K562 (cell line): ENCODE measurements around the gene ZFAND2A. TPM values are rescaled to one million over a fixed set of nuclear protein-coding genes. Genes with fewer than 3 reads are reported as not detected.
A peak's percentile ranks its signal among the peaks of the same experiment; 100 is the strongest.

Source experiments
- ATAC-seq: fragments of 200-7000 bp; cut with Tn5 transposase; 3 replicates; pipeline ENCODE4 v1.9.1; 2020; ENCODE audit warnings: moderate library complexity
- BruUV-seq: library from RNA; stranded (reverse); fragments of 400-500 nt; replicated peaks from 2 replicates; lab custom pipeline; 2021; lab: Mats Ljungman, UMichigan
- CTCF ChIA-PET: fragments of 300-600 bp; formaldehyde crosslinking; extraction: SDS; loops from one replicate; lab custom pipeline; 2021; ENCODE audit warnings: low intra/inter-chr PET ratio; lab: Yijun Ruan, JAX
- POLR2A ChIA-PET: fragments of 300-600, 350-650 bp; sonication (Branson Sonifier 250); formaldehyde crosslinking; extraction: SDS; loops from one replicate; lab custom pipeline; 2021; ENCODE audit warnings: antibody characterized with exemption, inconsistent platforms; lab: Yijun Ruan, JAX
- DNase-seq, 4 experiments: peaks; one replicate each; pipeline versions ENCODE4 v3.0.0 to v3.0.0-alpha.2; 2011 to 2018; ENCODE audit warnings: low spot score in 3 of 4, mixed read lengths in 3 of 4; ENCODE audit errors: extremely low read depth in 1 of 4
- FAIRE-seq: peaks from 2 replicates; lab custom pipeline; 2011; peaks lifted over from hg19 to GRCh38; lab: Jason Lieb, UNC
- H2AFZ ChIP-seq: 2 replicates; pipeline ENCODE4 v1.6.0; 2011; ENCODE audit warnings: low read depth, low read length, control low read depth, inconsistent platforms
- H3K27ac ChIP-seq: fragments of 200-600 bp; 3 replicates; pipeline ENCODE4 v1.8.0; 2011; ENCODE audit warnings: low read depth, mild to moderate bottlenecking, control low read depth, inconsistent platforms, low read length, moderate library complexity, mixed read lengths; ENCODE audit errors: extremely low read depth
- H3K27me3 ChIP-seq, 2 experiments: fragments of 300-600 bp in 1 of 2; 2 replicates in 1 of 2; 3 replicates in 1 of 2; pipeline versions ENCODE4 v1.6.0 to v1.8.0; 2011; ENCODE audit warnings: inconsistent platforms in 2 of 2, low read length in 2 of 2, mild to moderate bottlenecking in 1 of 2, mixed read lengths in 1 of 2, moderate library complexity in 1 of 2; ENCODE audit not compliant: control insufficient read depth in 2 of 2, insufficient read depth in 2 of 2
- H3K36me3 ChIP-seq: fragments of 300-600 bp; 3 replicates; pipeline ENCODE4 v1.8.0; 2011; ENCODE audit warnings: mild to moderate bottlenecking, low read length, inconsistent platforms; ENCODE audit not compliant: control insufficient read depth, insufficient read depth
- H3K4me1 ChIP-seq, 2 experiments: fragments of 200-600 bp in 1 of 2; replicated peaks in 1 of 2; 2 replicates in 1 of 2; 3 replicates in 1 of 2; pipeline versions ENCODE4 v1.5.1 to v1.8.0; 2011; ENCODE audit warnings: inconsistent platforms in 2 of 2, low read length in 2 of 2, mild to moderate bottlenecking in 1 of 2, mixed read lengths in 1 of 2, moderate library complexity in 1 of 2; ENCODE audit not compliant: control insufficient read depth in 2 of 2, insufficient read depth in 2 of 2
- H3K4me2 ChIP-seq: 2 replicates; pipeline ENCODE4 v1.6.1; 2011; ENCODE audit warnings: low read length, control low read depth, inconsistent platforms, mixed read lengths; ENCODE audit not compliant: insufficient read depth
- H3K4me3 ChIP-seq: fragments of 200-600 bp; sonication (generic), shearing (Covaris generic); 2 replicates; pipeline ENCODE4 v1.5.1; 2016; ENCODE audit warnings: control low read depth, inconsistent platforms
- H3K79me2 ChIP-seq: fragments of 200-600 bp; 3 replicates; pipeline ENCODE4 v1.8.0; 2011; ENCODE audit warnings: low read length, inconsistent platforms; ENCODE audit not compliant: control insufficient read depth, insufficient read depth
- H3K9ac ChIP-seq, 2 experiments: 2 replicates each; pipeline versions ENCODE4 v1.6.0 to v1.6.1; 2011; ENCODE audit warnings: low read depth in 2 of 2, low read length in 2 of 2, control low read depth in 1 of 2, inconsistent platforms in 1 of 2, mild to moderate bottlenecking in 1 of 2, mixed read lengths in 1 of 2; ENCODE audit not compliant: insufficient read depth in 1 of 2
- H3K9me1 ChIP-seq: one replicate; pipeline ENCODE4 v1.6.0; 2011; ENCODE audit warnings: inconsistent platforms, mild to moderate bottlenecking, low read length, moderate library complexity; ENCODE audit not compliant: control insufficient read depth, insufficient read depth
- H3K9me3 ChIP-seq: replicated peaks from 2 replicates; pipeline ENCODE4 v1.5.1; 2011; ENCODE audit warnings: low read depth, low read length, inconsistent platforms; ENCODE audit not compliant: control insufficient read depth, insufficient read depth
- H4K20me1 ChIP-seq: replicated peaks from 2 replicates; pipeline ENCODE4 v1.6.1; 2011; ENCODE audit warnings: low read length, inconsistent platforms, mixed read lengths; ENCODE audit not compliant: control insufficient read depth, insufficient read depth
- ELF1 ChIP-seq: fragments of 200-800 bp; sonication (Bioruptor generic); IDR thresholded peaks from 2 replicates; pipeline ENCODE4 v1.6.1; 2016; ENCODE audit warnings: missing genetic modification characterization, missing compliant biosample characterization
- RAD21 ChIP-seq, 2 experiments: fragments of 250-450 bp in 1 of 2; fragments of 450-650 bp in 1 of 2; sonication (Bioruptor Pico) in 1 of 2; formaldehyde crosslinking in 1 of 2; IDR thresholded peaks in 1 of 2; conservative IDR thresholded peaks in 1 of 2; 2 replicates each; pipeline versions ENCODE4 v1.4.0 to v1.8.0; 2020 to 2022; ENCODE audit warnings: mild to moderate bottlenecking in 2 of 2, moderate library complexity in 1 of 2
- SPI1 ChIP-seq: IDR thresholded peaks from 2 replicates; pipeline ENCODE4 v1.6.1; 2011; ENCODE audit warnings: low read depth, low read length, control low read depth, borderline replicate concordance
- WGBS: fragments of 100-300 bp; shearing (Covaris generic); methylation state at CpG from one replicate; pipeline ENCODE4 v1.1.6; 2016; ENCODE audit warnings: low coverage, mixed read lengths; ENCODE audit not compliant: insufficient coverage; ENCODE audit errors: missing lambda C conversion rate; 5-methylcytosine and 5-hydroxymethylcytosine counted together
- in situ Hi-C: fragments of 300-500 bp; cut with MboI; formaldehyde crosslinking; loops from 4 replicates; pipeline ENCODE4 v1.15.0; 2018; ENCODE audit warnings: inconsistent platforms, mixed read lengths
- intact Hi-C: fragments of 100-400 bp; cut with micrococcal nuclease; formaldehyde crosslinking; loops from 2 replicates; pipeline ENCODE4 v1.14.2; 2022
- polyA plus RNA-seq, 8 experiments: library from polyadenylated mRNA; depleted of rRNA in 4 of 8; stranded (reverse) in 5 of 8; unstranded in 3 of 8; fragments of >200 nt; fragmentation: Nextera tagmentation in 2 of 8; fragmentation: Illumina TruSeq in 1 of 8; extraction: Ambion mirVana in 2 of 8; extraction: Trizol in 1 of 8; gene quantifications; 2 replicates each; pipeline versions ENCODE4 v1.2.1 to v1.2.3, GENCODE V29; 2011 to 2014; ENCODE audit warnings: inconsistent platforms in 1 of 8, missing spikeins in 1 of 8
- total RNA-seq, 7 experiments: library from RNA; depleted of rRNA in 6 of 7; stranded (reverse); fragments of >200 nt in 6 of 7; fragmentation: Illumina TruSeq in 2 of 7; extraction: Trizol in 2 of 7; gene quantifications; 2 replicates each; pipeline versions ENCODE4 v1.2.1 to v1.2.3, GENCODE V29; 2011 to 2021; ENCODE audit warnings: low replicate concordance in 1 of 7
- TF ChIP-seq, protein P1 (sequence below), 3 experiments: IDR thresholded peaks in 2 of 3; conservative IDR thresholded peaks in 1 of 3; 2 replicates each; pipeline ENCODE4 v1.5.1; 2011 to 2012; ENCODE audit warnings: low read length in 3 of 3, mild to moderate bottlenecking in 3 of 3, control low read depth in 2 of 3, improper control_type of control experiment in 1 of 3, inconsistent platforms in 1 of 3, low read depth in 1 of 3, mixed read lengths in 1 of 3, moderate library complexity in 1 of 3; ENCODE audit not compliant: insufficient read depth in 2 of 3

Gene ZFAND2A
- total and polyA plus RNA-seq, 9 of the 15 experiments (the other 6 are each of a cell fraction or from before 2014, with no cell fraction given) = 16.8 to 56.8 (median 26.1) TPM

DNA sequence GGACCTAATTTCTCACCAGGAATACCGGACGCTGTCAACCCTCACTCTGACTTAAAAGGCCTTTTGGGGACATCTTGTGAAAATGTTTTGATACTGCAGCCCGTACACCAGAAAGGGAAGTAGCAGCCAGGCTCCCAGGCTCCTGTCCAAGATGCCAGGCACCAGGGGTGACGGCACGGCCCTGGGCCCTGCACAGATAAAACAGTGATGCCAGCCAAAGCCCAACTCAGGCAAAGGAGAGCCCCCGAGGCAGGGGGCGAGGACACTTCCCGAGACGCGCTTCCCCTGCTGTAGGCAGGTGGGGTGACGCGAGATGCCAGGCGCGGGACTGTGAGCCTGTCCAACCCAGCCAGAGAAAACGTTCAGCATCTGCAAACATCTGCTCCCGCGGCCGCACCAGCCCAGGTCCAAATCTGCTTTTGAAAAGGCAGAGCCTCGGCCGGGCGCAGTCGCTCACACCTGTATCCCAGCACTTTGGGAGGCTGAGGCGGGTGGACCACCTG is 15.7 kb downstream of the ZFAND2A start:
- CTCF ChIA-PET = interaction anchor here (0.7 to 1.6 kb wide), 3 partner anchors 57 to 151 kb away, joined by 4 to 9 read pairs (median 6); no protein-coding TSS in a partner anchor
- intact Hi-C loops (no loop called here), in situ Hi-C loops (no loop called here)
- Histone ChIP-seq H3K4me3 (no peak overlapping the region), H3K36me3 (no peaks in the 10 kb centered on the region), H3K9ac (no peak overlapping the region; a peak in 1 of 4 replicates), H3K9me3 (no peaks in the 10 kb centered on the region), H3K27me3 (no peaks in the 10 kb centered on the region), H3K79me2 (no peaks in the 10 kb centered on the region), H3K27ac (no peak overlapping the region), H4K20me1 (no peaks in the 10 kb centered on the region), H3K9me1 (no peaks in the 10 kb centered on the region), H3K4me1 (peaks cover 3 to 8% of the 10 kb centered on the region in 2 experiments; a peak in 4 of 5 replicates), H2AFZ (no peak overlapping the region), H3K4me2 (no peak overlapping the region)
- POLR2A ChIA-PET = interaction anchor here (0.6 to 1.2 kb wide), 3 partner anchors 8 to 365 kb away, joined by 3 read pairs; no protein-coding TSS in a partner anchor
- TF ChIP-seq RAD21 (CRISPR knock-in tag; conservative IDR thresholded peaks at IDR 0.05 in 1 of 2, IDR thresholded peaks at IDR 0.05 in 1 of 2) = peak; percentile 34 to 47; a peak in 3 of 4 replicates
- TF ChIP-seq ELF1 = no peak
- TF ChIP-seq SPI1 = 0 out of 2 replicates have a peak, but pooled peaks have one; percentile 12
- TF ChIP-seq, protein P1, sequence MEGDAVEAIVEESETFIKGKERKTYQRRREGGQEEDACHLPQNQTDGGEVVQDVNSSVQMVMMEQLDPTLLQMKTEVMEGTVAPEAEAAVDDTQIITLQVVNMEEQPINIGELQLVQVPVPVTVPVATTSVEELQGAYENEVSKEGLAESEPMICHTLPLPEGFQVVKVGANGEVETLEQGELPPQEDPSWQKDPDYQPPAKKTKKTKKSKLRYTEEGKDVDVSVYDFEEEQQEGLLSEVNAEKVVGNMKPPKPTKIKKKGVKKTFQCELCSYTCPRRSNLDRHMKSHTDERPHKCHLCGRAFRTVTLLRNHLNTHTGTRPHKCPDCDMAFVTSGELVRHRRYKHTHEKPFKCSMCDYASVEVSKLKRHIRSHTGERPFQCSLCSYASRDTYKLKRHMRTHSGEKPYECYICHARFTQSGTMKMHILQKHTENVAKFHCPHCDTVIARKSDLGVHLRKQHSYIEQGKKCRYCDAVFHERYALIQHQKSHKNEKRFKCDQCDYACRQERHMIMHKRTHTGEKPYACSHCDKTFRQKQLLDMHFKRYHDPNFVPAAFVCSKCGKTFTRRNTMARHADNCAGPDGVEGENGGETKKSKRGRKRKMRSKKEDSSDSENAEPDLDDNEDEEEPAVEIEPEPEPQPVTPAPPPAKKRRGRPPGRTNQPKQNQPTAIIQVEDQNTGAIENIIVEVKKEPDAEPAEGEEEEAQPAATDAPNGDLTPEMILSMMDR (IDR thresholded peaks at IDR 0.05 in 2 of 3, conservative IDR thresholded peaks at IDR 0.05 in 1 of 3; ENCODE audit: insufficient read depth in 2 of 3, low read depth in 1 of 3, low read length in 3 of 3) = peak; percentile 35 to 61 (median 46); a peak in 5 of 6 replicates
- no peak for FAIRE-seq
- peak; percentile 73 for ATAC-seq
- 50% methylated on average over 12 of the region's 23 CpGs for WGBS
- no TSS peak for BruUV-seq
- peak in 1 of 4 experiments; percentile 13 for DNase-seq
